Activated T-cell treated with anti-CD3 and anti-CD28 coated beads, Interleukin-2, amount 50 U/mL, for 48 hours (primary cell): ENCODE data around the gene KLHL30.

ENCODE experiments used
- DNase-seq, 2 experiments: peaks; one replicate each; pipeline ENCODE4 v3.0.0-alpha.2; 2020

Gene KLHL30

DNA sequence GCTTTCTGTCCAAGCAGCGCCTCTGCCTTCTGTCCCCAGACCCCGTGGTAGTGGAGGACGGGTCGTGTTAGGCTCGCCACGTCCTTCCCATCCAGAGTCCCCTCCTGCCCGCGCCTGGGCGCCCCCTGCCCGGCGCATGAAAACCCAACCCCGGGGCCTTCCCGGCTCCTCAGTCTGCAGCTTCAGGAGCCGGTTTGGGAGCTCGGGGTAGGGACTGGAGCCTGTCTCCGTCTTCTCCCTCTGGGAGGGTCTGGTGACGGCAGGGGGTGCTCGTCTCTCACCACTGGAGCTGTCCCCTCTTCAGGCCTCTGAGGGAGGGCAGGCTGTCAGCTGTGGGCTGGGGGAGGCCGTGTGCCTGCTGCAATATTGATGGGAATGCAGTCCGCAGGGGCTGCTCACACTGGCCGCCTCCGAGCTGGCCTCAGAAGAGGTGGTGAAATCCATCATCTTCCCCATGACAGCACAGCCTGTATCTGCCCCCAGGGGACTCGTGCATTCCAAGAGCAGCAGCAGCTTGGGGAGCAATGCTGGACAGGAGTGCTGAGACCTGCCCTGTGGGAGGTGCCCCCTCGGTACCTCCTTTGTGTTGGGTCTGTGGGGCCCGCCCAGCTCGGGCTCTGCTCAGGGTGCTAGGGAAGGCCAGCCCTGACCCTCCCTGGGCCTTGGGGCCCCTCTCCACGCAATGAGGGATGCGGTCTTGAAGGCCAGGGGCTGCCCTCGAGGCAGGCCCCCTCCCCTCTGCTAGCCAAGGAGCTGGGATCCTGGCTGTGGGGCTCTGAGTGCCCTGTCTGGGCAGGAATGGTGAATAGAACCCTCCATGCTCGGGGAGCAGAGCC is 17.8 kb upstream of the KLHL30 start:
- DNase-seq, result no peak

DNA sequence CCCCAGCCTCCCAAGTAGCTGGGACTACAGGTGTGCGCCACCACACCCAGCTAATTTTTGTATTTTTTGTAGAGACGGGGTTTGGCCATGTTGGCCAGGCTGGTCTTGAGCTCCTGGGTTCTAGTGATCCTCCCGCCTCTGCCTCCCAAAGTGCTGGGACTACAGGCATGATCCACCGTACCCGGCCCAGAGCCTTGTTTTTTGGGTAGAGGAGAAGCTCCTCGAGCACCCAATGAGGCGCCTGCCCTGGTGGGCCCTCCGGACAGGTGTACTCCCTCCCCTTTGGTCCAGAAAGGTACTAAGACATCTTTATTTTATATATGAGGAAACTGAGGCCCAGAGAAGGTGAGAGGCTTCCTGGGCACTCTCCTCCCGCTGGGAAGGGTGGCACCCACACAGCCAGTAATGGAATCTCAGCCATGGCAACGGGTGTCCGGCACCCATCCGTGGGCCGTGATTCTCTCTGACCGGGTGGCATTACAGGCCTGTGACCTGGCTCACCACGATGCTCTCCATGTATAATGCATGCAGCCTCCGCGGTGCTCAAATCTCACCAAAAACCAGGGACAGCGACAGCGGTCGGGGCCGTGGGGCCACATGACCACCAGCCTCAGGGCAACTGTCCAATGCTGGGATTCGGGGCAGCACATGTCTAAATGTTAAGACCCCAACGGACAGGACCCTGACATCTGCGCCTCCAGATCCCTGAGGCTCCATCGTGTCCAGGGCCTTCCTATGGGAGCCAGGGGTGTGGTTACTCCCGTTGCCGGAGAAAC is 16.8 kb upstream of the KLHL30 start:
- no peak for DNase-seq

DNA sequence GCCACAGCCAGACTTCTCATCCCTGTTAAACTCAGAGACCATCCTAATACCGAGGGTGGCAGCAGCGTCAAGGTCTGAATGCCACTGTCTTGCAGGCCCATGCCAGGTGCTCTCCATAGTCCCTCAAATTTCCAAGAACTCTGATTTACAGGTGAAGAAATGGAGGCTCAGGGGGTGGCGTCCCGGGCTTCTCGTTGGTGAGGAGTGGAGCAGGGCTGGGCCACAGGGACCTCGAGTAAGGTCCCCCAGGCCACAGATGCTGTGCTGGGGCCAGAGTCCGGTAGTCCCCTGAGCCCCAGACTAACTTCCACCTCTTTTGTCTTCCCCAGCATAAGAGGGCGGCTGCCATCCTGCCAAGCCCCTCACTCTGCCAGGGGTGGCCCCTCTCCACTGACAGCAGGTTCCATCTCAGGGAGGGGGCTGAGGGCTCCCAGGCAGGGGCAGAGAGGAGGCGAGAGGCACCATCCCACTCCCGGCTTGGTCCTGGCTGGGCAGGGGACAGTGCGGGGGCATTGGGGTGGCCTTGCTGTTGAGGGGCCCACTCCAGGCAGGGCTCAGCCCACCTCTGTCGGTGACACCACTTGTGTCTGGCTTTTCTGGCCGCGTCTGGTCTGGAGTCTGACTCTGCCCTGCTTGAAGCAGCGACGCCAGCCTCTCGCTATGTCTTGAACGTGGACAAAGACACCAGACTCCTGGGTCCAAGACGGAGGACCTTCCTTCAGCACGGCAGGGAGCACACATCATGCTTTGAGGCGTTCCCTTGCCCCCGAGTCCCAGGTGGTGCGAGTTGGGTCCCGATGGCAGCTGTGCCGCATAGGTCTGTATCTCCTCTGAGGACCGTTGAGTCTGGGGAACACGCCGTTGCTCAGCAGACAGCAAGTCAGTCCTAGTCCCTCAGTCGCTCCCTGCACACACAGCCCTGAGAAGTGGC is 15.9 kb upstream of the KLHL30 start:
- DNase-seq, result no peak

DNA sequence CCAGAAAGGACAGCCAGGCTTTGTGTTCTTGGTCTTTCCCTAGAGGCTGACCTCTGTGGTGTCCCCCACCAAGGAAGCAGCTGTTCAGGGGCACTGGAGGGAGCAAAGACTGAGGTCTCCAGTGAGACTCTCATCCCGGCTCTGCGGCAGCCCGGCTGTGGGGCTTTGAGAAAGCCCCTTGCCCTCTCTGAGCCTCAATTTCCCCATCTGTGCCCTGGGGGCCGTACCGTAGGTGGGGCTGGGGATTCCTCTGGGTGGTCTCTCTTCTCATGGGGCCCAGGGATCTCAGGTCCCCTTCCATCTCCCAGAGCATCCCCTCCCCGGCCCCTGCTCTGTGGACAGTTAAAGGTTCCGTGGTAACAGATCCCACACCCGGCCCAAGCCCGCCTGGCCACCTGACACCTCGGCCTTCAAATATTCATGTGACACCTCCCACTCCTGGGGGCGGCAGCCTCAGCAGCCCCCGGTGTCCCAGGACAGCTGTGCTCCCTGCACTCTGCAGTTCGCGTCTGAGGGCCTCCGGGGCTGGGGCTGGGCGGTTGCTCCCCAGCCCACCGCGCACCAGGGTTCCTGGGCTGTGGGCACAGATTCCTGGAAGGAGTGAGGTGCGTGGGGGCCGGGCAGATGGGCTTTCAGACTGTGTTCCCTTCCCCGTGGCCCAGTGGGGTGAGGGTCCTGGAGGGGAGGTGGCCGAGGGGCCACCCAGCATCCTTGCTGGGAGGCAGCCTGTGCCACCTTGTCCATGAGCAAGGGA is 15.1 kb upstream of the KLHL30 start:
- no peak for DNase-seq

DNA sequence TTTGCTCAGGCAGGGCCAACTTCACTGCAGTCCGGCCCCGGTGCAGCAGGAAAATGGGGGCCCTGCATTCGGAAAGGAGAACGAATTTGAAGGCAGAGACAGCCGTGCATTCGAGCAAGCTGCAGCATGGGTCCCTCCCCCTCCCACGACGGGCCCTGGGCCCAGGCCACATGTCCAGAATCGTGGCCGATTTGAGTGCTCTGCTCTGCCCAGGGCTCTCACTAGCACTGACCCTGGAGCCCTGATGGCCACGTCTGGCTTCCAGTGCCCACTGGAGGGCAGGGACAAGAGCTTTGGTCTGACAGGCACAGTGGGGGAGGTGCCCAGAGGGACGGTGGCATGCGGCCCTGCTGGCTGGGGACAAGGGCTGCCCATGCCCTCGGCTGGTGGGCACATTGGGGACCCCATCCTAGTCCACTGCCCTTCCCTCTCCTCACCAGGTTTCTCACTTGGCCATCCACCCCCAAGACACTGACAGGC is 14.4 kb upstream of the KLHL30 start:
- DNase-seq, result no peak

DNA sequence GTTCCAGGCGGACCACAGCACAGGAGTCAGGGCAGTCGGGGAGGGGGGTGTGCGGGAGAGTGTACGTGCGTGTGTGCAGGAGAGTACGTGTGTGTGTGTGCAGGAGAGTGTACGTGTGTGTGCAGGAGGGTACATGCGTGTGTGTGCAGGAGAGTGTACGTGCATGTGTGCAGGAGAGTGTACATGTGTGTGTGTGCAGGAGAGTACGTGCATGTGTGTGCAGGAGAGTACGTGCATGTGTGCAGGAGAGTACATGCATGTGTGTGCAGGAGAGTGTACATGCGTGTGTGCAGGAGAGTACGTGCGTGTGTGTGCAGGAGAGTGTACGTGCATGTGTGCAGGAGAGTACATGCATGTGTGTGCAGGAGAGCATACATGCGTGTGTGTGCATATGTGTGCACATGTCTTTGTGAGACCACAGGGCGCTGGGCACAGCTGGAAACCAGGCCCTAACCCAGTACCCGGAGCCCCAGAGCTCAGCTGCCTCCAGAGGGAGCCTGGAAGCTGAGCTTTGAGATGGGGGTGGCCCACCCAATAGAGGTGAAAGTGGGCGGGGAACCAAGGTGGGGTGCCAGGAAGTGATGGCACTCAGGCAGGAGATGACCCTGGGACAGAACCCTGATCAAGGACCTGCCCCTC is 13.9 kb upstream of the KLHL30 start:
- DNase-seq, result no peak

DNA sequence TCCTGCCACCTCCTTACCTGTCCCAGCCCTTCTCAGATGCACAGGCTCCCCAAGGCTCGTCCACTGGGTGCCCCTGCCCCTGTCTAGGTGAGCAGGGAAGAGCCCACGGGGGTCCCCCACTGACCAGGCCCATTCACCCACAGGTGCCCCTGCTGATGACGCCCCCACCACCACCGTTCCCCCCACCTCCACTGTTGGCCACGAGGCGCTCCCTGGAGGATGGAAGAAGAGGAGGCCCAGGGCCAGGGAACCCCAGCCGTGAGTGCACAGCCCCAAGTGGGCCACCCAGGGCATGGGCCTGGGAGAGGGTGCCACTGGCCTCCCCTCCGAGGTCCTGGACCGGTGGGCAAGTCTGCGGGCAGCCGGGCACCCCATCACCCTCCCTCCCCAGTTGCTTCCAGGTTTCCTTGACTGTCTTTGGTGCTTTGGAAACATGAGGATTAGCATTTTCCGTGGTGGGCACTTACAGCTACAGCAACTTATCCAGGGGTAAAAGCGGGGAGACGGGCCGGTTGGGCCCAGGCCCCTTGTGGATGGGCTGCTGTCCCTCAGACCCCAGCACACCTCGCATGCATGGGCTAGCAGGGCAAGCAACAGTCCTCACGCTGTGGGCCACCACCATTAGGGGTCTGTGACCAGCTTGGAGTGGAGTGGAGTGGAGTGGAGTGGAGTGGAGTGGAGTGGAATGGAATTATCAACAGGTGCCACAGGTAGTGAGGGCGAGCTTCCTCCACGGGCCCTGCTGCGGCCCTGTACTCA is 13.2 kb upstream of the KLHL30 start:
- no peak for DNase-seq

DNA sequence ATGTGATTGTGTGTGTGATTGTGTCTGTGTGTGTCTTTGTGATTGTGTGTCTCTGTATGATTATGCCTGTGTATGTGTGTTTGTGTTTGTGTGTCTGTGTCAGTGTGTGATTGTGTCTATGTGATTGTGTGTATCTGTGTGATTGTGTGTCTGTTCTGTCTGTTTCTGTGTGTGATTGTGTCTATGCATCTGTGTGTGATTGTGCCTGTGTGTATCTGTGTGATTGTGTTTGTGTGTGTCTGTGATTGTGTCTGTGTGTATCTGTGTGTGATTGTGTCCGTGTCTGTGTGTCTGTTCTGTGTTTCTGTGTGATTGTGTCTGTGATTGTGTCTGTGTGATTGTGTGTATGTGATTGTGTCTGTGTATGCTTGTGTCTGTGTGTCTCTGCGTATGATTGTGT is 12.1 kb upstream of the KLHL30 start:
- DNase-seq, result no peak

DNA sequence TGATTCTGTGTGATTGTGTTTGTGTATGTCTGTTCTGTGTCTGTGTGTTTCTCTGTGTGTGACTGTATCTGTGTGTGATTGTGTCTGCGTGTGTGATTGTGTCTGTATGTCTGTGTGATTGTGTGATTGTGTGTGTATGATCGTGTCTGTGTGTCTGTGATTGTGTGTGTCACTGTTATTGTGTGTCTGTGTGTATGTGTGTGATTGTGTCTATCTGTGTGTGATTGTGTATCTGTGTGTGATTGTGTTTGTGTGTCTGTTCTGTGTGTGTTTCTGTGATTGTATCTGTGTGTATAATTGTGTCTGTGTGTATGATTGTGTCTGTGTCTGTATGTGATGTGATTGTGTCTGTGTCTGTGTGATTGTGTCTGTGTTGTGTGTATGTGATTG is 11.7 kb upstream of the KLHL30 start:
- DNase-seq, result no peak

DNA sequence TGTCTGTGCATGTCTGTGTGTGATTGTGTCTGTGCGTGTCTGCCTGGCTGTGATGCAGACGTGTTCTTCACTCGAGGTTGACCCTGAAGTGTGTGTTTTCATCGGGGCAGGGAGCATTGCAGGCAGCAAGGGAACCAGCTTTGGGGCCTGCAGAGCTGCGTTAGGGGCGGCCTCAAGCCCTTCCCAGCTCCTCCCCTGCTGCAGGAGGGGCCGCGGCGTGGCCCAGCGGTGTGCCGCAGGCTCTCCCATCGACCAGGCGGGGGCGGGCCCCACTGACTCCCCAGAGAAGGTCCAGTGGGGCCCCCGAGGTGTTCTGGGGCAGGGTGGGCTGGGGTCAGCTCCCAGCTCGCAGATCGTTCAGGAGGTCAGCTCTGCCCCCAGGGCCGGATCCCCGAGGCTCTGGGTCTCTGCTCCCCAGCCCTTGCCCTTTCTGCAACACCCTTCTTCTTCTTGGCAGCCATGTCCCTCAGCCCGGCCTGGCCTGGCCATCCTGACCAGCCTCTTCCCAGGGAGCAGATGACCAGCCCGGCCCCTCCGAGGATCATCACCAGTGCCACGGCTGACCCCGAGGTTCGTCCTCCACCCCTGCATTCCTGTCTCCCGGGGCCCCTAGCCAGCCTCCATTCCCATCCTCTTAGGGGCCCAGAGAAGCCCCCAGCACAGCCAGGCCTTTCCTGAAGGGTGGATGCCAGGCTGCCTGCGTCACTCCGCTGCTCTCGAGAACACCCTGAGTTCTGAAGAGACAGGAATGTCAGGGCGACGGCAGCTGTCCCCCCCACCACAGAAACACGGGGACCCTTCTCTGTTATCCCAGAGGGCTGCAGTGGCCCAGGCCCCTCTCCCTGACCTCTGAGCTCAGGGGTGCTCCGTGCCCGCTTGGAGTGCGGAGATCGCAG is 11.1 kb upstream of the KLHL30 start:
- DNase-seq, result no peak

DNA sequence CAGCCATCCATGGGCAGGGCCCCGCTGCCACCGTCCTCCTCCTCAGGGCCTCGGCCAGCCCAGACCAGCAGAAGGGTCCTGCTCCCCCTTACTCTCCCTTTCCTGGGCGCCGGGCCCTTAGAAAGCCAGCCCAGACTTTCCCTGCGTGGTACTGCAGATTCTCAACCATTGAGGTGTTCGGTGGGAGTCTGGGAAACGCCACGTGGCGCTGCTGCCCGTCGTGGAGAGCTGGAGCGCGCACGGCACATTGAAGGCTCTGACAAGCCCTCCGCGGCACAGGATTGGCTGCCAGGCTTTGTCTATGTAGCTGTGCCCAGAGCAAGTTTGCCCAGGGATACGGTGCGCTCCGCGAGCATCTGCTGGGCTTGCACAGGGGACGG is 10.4 kb upstream of the KLHL30 start:
- DNase-seq, result no peak

DNA sequence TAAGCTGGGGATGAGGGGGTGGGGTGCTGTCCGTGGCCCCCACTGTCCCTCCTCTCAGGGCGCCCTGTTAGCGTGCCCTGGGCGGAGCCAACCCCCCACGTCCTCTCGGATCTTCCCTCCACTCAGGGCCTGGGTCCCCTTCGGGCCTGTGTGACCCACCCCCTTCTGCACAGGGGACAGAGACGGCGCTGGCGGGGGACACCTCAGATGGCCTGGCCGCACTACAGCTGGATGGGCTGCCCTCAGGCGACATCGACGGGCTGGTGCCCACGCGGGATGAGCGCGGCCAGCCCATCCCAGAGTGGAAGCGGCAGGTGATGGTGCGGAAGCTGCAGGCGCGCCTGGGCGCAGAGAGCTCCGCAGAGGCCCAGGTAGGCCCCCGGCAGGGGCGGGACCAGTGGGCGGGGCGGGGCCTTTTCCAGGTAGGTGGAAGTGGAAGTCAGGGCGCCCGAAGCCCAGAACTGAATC is 9.9 kb upstream of the KLHL30 start:
- DNase-seq, result no peak

DNA sequence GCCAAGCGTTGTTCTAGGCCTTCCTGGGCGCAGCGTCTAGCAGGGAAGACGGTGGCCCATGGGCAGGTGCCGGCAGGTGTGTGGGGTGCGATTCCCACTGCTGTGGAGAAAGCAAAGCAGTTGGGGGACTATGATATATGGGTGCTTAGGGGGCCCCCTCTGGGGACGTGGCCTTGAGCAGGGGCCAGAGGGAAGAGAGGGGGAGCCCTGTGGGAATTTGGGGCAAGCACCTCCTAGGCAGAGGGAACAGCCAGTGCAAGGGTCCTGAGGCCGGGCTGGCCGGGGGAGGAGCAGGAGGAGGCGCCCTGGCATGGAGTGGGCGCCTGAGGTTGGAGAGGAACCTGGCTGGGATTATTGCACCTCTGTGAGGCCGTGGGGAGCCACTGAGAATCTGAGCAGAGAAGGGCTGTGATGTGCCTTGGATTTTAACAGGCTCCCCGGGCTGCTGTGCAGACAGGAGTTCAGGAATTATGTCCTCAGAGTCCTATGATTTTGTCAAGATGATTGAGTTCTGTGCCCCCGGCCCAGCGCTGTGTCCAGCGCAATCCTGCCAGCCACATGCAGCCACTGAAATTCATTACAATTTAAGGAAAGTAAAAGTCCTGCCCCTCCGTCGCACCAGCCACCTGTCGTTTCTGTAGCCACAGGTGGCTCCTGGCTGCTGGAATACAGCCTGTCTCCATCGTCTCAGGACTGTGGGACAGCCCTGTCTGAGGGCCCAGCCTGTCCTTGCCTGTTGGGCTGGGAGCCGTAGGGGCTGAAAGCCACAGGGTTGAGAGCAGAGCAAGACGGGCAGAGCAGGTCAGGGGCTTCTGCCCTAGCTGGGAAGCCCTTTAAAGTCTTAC is 9.1 kb upstream of the KLHL30 start:
- DNase-seq, result no peak

DNA sequence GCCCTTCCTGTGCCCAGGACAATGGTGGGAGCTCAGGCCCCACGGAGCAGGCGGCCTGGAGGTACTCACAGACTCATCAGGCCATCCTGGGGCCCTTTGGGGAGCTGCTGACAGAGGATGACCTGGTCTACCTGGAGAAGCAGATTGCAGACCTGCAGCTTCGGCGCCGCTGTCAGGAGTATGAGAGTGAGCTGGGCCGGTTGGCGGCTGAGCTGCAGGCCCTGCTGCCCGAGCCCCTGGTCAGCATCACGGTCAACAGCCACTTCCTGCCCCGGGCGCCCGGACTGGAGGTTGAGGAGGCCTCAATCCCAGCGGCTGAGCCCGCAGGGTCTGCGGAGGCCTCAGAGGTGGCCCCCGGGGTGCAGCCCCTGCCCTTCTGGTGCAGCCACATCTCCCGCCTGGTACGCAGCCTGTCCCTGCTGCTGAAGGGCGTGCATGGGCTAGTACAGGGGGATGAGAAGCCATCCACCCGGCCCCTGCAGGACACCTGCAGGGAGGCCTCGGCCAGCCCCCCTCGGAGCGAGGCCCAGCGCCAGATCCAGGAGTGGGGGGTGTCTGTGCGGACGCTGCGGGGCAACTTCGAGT is 8.3 kb upstream of the KLHL30 start:
- no peak for DNase-seq

DNA sequence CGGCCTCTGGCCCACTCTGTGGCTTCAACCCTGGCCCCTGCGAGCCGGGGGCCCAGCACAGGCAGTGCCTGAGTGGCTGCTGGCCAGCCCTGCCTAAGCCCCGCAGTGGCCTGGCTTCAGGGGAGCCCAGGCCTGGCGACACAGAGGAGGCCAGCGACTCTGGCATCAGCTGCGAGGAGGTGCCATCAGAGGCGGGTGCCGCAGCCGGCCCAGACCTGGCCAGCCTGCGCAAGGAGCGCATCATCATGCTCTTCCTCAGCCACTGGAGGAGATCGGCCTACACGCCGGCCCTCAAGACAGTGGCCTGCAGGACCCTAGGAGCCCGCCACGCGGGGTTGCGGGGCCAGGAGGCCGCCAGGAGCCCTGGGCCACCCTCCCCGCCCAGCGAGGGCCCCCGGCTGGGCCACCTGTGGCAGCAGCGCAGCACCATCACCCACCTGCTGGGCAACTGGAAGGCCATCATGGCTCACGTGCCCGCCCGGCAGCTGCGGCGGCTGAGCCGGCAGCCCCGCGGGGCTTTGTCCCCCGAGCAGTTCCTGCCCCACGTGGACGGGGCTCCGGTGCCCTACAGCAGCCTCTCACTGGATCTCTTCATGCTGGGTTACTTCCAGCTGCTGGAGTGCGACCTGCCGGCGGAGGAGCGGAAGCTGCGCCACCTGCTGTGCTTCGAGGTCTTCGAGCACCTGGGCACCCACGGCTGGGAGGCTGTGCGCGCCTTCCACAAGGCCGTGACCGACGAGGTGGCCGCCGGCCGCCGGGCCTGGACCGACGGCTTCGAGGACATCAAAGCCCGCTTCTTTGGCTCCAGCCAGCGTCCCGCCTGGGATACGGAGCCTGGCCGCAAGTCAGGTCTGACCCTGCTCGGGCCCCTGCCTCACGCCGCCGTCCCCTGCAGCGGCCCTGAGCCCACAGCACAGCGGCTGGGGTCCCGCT is 7.5 kb upstream of the KLHL30 start:
- no peak for DNase-seq

DNA sequence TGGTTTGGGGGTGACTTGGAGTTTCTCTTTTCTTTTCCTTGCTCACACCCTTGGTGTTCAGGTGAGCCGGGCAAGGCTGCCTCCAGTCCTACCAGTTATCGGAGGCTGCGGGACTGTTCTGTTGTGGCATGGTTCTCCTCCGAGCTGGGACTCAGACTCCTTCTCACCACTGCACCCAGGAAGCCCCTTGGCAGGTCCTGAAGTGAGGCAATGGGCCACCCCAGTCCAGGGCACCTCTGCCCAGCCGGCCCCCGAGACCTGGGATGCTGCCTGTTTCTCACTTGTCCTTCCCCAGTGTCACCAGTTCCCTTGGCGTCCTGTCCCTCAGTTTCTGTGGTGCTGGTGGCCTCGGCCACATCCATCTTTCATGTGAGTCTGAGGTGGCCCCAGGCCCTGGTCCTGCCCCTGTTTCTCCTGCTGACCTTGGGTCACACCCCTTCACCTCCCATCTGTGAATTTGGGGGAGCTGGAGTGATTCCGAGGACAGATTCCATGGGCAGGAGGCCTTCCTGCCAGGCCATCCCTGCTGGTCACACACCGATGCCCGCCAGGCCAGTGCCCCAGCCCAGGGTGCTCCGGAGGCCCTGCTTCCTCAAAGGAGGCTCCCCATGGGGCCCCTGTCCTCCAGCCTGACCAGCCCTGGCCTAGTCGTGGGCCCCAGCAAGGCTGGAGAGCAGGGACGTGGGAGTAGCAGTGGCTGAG is 6.6 kb upstream of the KLHL30 start:
- DNase-seq, result no peak
